Measurements from ENCODE around the gene IRGC.

GRCh38 chr19:43672061-43672679 is 43.7 kb upstream of the IRGC start:
- TF ChIP-seq POLR2A (IDR thresholded peaks at IDR 0.05; ENCODE audit: insufficient read depth in 1 of 2, low read depth in 2 of 2, low read length in 2 of 2) (no peak), HDAC2 (CRISPR knock-in tag; IDR thresholded peaks at IDR 0.05) (no peak)

Data from HepG2 (cell line).